OCI-LY3 (cell line): Measurements from ENCODE around the gene BAIAP2.

Experiments used
- H2AFZ ChIP-seq: fragments of 200-600, 300-600 bp; shearing (Covaris generic); 2 replicates; pipeline ENCODE4 v1.6.0; 2014; ENCODE audit warnings: antibody characterized with exemption, low read depth, low read length
- H3K27ac ChIP-seq: fragments of 200-600, 300-600 bp; sonication (generic); 2 replicates; pipeline ENCODE4 v1.5.1; 2014; ENCODE audit warnings: mild to moderate bottlenecking, low read length, moderate library complexity, mixed read lengths
- H3K27me3 ChIP-seq: fragments of 200-600, 300-600 bp; sonication (generic); 2 replicates; pipeline ENCODE4 v1.6.1; 2014; ENCODE audit warnings: low read depth, low read length, mixed read lengths
- H3K36me3 ChIP-seq: fragments of 200-600, 300-600 bp; sonication (generic); replicated peaks from 2 replicates; pipeline ENCODE3; 2014; ENCODE audit warnings: low read depth, low read length, mixed read lengths
- H3K4me1 ChIP-seq: fragments of 300-600, 200-600 bp; sonication (generic); 2 replicates; pipeline ENCODE4 v1.6.1; 2014; ENCODE audit warnings: low read length, mixed read lengths
- H3K4me2 ChIP-seq: fragments of 200-600, 300-600 bp; sonication (generic); 2 replicates; pipeline ENCODE4 v1.6.1; 2014; ENCODE audit warnings: low read length, mixed read lengths
- H3K4me3 ChIP-seq: fragments of 300-600, 200-600 bp; sonication (generic); 2 replicates; pipeline ENCODE4 v1.5.1; 2014; ENCODE audit warnings: antibody characterized with exemption, mild to moderate bottlenecking, low read length, moderate library complexity
- H3K79me2 ChIP-seq: fragments of 300-600, 200-600 bp; shearing (Covaris generic); 2 replicates; pipeline ENCODE4 v1.6.1; 2014; ENCODE audit warnings: mild to moderate bottlenecking, low read length, mixed read lengths
- H3K9ac ChIP-seq: fragments of 300-600, 200-600 bp; shearing (Covaris generic); 2 replicates; pipeline ENCODE4 v1.6.0; 2014; ENCODE audit warnings: mild to moderate bottlenecking, low read length, moderate library complexity
- H3K9me3 ChIP-seq: fragments of 200-600, 300-600 bp; shearing (Covaris generic); 2 replicates; pipeline ENCODE4 v1.6.1; 2014; ENCODE audit warnings: low read length, mixed read lengths; ENCODE audit not compliant: insufficient read depth
- H4K20me1 ChIP-seq: fragments of 200-600, 300-600 bp; sonication (generic); 2 replicates; pipeline ENCODE4 v1.6.1; 2016; ENCODE audit warnings: low read length, mixed read lengths; ENCODE audit not compliant: insufficient read depth
- EZH2phosphoT487 ChIP-seq: fragments of 200-600 bp; shearing (Covaris generic); IDR thresholded peaks from 2 replicates; pipeline ENCODE4 v1.6.1; 2018; ENCODE audit warnings: antibody characterized with exemption, mixed run types, low read depth
- TF ChIP-seq, protein P1 (sequence below): fragments of 200-600, 300-600 bp; sonication (generic); IDR thresholded peaks from 2 replicates; pipeline ENCODE4 v1.5.1; 2014; ENCODE audit warnings: antibody characterized with exemption, low read length, low read depth

Gene BAIAP2

GRCh38 chr17:81033535-81034167 lies 1.3 kb upstream of the BAIAP2 start:
- Histone ChIP-seq H3K27ac (no peak overlapping the region), H3K9ac (no peak overlapping the region), H2AFZ (no peak overlapping the region), H3K27me3 (peaks cover 14% of the 10 kb centered on the region), H3K36me3 (no peaks in the 10 kb centered on the region), H3K9me3 (no peaks in the 10 kb centered on the region), H3K4me1 (no peaks in the 10 kb centered on the region), H4K20me1 (no peaks in the 10 kb centered on the region), H3K4me3 (no peak overlapping the region), H3K4me2 (no peak overlapping the region), H3K79me2 (no peaks in the 10 kb centered on the region)
- no peak for TF ChIP-seq EZH2phosphoT487
- TF ChIP-seq, protein P1, sequence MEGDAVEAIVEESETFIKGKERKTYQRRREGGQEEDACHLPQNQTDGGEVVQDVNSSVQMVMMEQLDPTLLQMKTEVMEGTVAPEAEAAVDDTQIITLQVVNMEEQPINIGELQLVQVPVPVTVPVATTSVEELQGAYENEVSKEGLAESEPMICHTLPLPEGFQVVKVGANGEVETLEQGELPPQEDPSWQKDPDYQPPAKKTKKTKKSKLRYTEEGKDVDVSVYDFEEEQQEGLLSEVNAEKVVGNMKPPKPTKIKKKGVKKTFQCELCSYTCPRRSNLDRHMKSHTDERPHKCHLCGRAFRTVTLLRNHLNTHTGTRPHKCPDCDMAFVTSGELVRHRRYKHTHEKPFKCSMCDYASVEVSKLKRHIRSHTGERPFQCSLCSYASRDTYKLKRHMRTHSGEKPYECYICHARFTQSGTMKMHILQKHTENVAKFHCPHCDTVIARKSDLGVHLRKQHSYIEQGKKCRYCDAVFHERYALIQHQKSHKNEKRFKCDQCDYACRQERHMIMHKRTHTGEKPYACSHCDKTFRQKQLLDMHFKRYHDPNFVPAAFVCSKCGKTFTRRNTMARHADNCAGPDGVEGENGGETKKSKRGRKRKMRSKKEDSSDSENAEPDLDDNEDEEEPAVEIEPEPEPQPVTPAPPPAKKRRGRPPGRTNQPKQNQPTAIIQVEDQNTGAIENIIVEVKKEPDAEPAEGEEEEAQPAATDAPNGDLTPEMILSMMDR: no peak

- no peak overlapping the region for H3K9ac ChIP-seq
- no peak overlapping the region for H2AFZ ChIP-seq
Measured at GRCh38 chr17:81034168-81034777, 678 bp upstream of the BAIAP2 start.

GRCh38 chr17:81035521-81036196 lies 708 bp downstream of the BAIAP2 start:
- Histone ChIP-seq H3K36me3 (no peaks in the 10 kb centered on the region), H3K9ac (no peak overlapping the region), H3K27ac (no peak overlapping the region), H4K20me1 (no peaks in the 10 kb centered on the region), H3K4me3 (no peak overlapping the region), H3K4me1 (no peaks in the 10 kb centered on the region), H3K9me3 (no peaks in the 10 kb centered on the region), H2AFZ (no peak overlapping the region), H3K4me2 (no peak overlapping the region), H3K79me2 (no peaks in the 10 kb centered on the region), H3K27me3 (peaks cover 14% of the 10 kb centered on the region)
- TF ChIP-seq EZH2phosphoT487: no peak
- TF ChIP-seq, protein P1: no peak

More at GRCh38 chr17:81034168-81034777, 678 bp upstream of the BAIAP2 start:
- Histone ChIP-seq H3K4me1 (no peaks in the 10 kb centered on the region), H3K79me2 (no peaks in the 10 kb centered on the region), H3K27ac (no peak overlapping the region), H3K27me3 (peaks cover 14% of the 10 kb centered on the region), H3K4me3 (no peak overlapping the region), H4K20me1 (no peaks in the 10 kb centered on the region), H3K36me3 (no peaks in the 10 kb centered on the region), H3K9me3 (no peaks in the 10 kb centered on the region), H3K4me2 (no peak overlapping the region)
- TF ChIP-seq EZH2phosphoT487: no peak
- TF ChIP-seq, protein P1: no peak

DNA sequence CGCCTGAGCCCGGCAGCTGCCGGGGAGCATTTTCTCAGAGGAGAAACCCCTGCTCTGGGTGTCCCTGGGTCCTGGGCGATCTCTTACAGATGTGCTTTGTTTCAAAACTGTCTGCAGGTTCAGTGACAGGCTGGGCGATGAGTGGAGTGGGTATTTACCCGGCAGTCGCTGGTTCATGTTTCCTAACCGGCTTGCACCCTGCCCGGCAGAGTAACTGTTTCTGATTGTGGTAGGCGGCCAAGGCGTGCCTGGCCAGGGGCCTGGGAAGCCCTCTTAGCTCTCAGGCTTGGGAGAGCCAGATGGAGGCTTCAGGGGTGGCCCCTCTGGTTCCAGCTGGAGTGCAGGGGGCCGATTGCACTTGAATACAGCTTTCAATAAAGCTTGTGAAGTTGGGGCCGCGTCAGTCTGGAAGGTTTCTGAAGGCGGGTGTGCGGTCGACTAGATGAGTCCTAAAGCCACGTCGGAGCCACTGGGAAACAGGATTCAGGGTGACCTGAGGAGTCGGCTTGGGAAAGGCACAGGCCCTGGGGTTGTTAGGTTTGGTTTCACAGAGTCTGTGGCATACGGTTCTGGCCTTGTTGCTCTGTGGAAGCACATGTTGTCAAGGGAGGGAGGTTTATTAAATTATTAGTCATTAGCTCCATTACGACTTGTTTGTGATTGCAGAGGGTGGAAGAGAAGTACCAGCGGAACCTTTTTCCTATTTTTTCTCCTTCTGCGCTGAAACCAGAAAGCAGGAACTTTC lies 1.4 kb downstream of the BAIAP2 start:
- H4K20me1 ChIP-seq: no peaks in the 10 kb centered on the region
- no peak overlapping the region for H3K4me2 ChIP-seq
- no peak overlapping the region for H2AFZ ChIP-seq
- H3K4me3 ChIP-seq: no peak overlapping the region
- peaks cover 14% of the 10 kb centered on the region for H3K27me3 ChIP-seq
- H3K9me3 ChIP-seq: no peaks in the 10 kb centered on the region
- no peaks in the 10 kb centered on the region for H3K79me2 ChIP-seq
- no peaks in the 10 kb centered on the region for H3K36me3 ChIP-seq
- H3K27ac ChIP-seq: no peak overlapping the region
- TF ChIP-seq, protein P1: no peak
- no peak for TF ChIP-seq EZH2phosphoT487
- H3K4me1 ChIP-seq: no peaks in the 10 kb centered on the region
- H3K9ac ChIP-seq: no peak overlapping the region
